ENCODE measurements around the gene FN1. TPM values are rescaled to one million over a fixed set of nuclear protein-coding genes. Genes with fewer than 3 reads are reported as not detected.
"Not testable (repeated sequence)": the region's sequence is repeated elsewhere in the genome, so short reads cannot be mapped to it uniquely, and the experiment has no call there.

Gene FN1
- total RNA-seq, 2 donors from 2014 or later: 115 to 315 TPM

- intact Hi-C loops (cut with DNase I): no loop called here
- peak; percentile 96 for DNase-seq
- peak within 1 kb of the TSS; percentile 94 for H3K4me3 ChIP-seq
- no peaks in the 10 kb centered on the region for H3K9me3 ChIP-seq
- peak within 1 kb of the TSS; percentile 26 to 77 for H3K9ac ChIP-seq (ENCODE audit: low read depth in 2 of 2, low read length in 2 of 2)
- no peaks in the 10 kb centered on the region for H3K4me1 ChIP-seq
- H3K27me3 ChIP-seq: no peaks in the 10 kb centered on the region
- H3K36me3 ChIP-seq: no peaks in the 10 kb centered on the region
- TF ChIP-seq CTCF (IDR thresholded peaks at IDR 0.05): no peak
- peak within 1 kb of the TSS; percentile 76 for H3K27ac ChIP-seq
These were observed 124.1 kb downstream of the FN1 start, which contains the start of gene ATIC for GRCh38 chr2:215311625-215312396. Gene ATIC, plus strand, starts transcription at chr2:215312059. Its CDS starts 84 bp downstream, at chr2:215312143.

GRCh38 chr2:215311259-215311624 lies 124.6 kb downstream of the FN1 start:
- H3K9me3 ChIP-seq; intact Hi-C loops (cut with DNase I); DNase-seq; H3K27me3 ChIP-seq; H3K4me1 ChIP-seq; H3K27ac ChIP-seq; H3K36me3 ChIP-seq: not testable (repeated sequence)
- Histone ChIP-seq H3K4me3 (peak overlapping the region; percentile 94), H3K9ac (ENCODE audit: low read depth in 2 of 2, low read length in 2 of 2) (peak overlapping the region in 1 of 2 donors; percentile 26)

Other genes with a start within 250 kb of the FN1 start
- gene ATIC, start 124.0 kb downstream of the FN1 start, total RNA-seq: 100 to 1,000 TPM in 1 of 2 donors, 10 to 100 TPM in 1; 68.8 to 148 TPM